ENCODE measurements around the gene TELO2.

Gene TELO2
- total RNA-seq: 43.9 to 58.1 reads per million in 2 experiments

DNA sequence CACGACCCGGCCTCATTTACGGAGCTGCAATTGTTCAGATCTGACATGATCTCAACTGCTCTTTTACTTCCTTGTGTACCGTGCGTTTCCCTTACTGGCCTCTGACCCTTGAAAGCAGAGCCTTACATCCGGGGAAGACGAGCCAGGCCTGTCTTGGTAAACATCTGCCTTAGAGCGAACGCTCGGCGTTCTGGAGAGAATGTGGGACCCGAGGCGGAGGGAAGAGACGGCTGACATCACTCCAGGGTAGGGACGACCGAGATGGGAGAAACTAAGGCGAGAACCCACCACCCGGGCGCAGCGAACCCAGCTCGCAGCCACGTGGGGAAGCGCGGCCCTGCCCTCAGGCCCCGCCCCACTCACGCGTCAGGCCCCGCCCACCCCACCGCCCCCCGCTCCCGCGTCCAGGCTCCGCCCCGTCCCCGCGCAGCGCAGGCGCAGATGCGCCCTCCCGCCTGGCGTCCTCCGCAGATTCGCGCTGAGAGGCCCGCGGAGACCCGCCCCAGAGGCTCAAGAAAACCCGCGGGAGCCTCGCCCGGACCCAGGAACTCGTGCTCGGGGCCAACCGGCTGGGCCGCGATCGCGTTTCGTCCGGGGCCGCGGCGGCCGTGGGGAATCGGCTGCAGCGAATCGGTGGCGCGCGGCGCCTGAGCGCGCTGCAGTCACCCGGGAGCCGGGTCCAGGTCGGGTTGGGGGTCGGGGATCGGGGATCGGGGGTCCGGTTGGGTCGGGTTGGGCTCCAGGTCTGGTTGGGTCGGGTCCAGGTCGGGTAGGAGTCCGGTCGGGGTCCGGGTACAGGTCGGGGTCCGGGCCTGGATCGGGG, at the start of gene TELO2:
Gene TELO2, plus strand, starts transcription at position 438 of the 823 bp plus-strand sequence. CDS start 922 bp downstream, outside the sequence.
- peak; percentile 80 for DNase-seq (ENCODE audit: low read depth)

- no peak for DNase-seq (ENCODE audit: low read depth)
Measured at GRCh38 chr16:1443403-1443973, 49.7 kb upstream of the TELO2 start.

DNA sequence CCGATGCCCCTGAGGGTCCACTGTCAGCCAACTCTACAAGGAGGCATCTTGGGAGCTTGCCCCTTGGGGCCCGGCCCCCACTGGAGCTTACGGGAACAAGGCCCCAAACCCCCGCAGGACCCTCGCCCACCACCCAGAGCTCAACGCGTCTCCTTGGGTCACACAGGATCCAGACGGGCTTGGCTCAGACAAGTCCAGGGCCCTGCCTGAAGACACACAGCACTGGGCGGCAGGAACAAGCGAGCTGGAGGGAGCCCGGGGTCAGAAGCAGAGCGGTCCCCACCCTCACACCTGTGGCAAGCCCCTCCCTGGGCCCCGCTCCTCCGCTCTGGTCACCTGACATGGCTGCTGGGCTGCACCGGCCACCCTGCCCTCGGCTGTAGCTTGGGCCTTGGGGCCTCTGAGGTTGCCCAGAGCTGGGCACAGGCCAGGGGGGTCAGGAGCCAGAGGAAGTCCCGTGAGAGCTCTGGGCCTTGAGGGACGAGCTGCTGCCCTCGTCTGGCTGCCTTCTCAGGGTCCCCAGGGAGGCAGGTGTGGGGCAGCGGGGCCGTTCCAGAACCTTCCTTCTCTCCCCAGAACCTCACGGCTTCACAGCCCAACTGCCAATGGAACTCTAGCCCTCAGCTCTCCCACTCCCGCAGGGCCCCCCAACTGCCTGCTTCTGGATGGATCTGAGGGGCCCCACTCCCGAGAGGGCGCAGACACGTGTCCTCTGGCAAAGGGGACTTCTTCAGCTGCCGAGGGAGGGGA, 49.0 kb upstream of the TELO2 start, which contains the start of gene CCDC154:
Gene CCDC154, minus strand, starts transcription at position 577 of the 750 bp plus-strand sequence. Its CDS starts 234 bp downstream, at position 343.
- no peak for DNase-seq (ENCODE audit: low read depth)

- DNase-seq (ENCODE audit: low read depth): no peak
Measured at GRCh38 chr16:1444730-1445517, 48.2 kb upstream of the TELO2 start.

DNA sequence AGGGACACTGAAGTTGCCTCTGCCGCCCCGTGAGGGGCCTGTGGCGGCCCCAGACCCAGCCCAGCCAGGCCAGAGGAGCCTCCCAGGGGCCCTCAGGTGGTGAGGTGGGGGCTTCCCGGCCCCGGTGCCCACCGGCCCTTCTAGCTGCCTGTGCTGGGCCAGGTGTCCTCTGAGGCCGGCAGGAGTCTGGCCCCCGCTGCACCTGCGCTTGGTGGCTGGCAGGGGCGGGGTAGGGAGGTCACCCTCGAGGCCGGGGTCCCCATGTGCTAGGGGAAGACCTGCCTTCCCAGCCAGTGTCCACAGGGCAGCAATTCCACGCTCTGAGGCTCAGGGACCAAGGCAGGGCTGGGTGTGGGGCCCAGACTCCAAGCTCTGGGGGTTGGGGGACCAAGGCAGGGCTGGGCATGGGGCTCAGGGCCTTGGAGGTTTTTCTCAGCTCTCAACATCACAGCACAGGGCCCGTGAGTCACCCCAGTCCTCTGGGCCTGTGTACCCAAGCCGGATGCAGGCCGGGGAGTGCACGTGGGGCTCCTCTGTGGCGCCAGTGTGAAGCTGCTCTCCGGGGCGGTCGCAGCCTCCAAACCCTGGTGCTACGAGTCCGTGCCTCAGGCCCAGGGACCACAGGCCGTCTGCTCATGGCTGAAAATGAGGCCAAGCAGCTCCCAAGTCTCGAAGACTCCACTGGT, 47.5 kb upstream of the TELO2 start:
- no peak for DNase-seq (ENCODE audit: low read depth)

- DNase-seq (ENCODE audit: low read depth): no peak
Measured at GRCh38 chr16:1446296-1447080, 46.7 kb upstream of the TELO2 start.

GRCh38 chr16:1447965-1448364, 45.2 kb upstream of the TELO2 start:
- DNase-seq (ENCODE audit: low read depth): no peak

- DNase-seq (ENCODE audit: low read depth): no peak
Measured at GRCh38 chr16:1448536-1449116, 44.5 kb upstream of the TELO2 start.

DNA sequence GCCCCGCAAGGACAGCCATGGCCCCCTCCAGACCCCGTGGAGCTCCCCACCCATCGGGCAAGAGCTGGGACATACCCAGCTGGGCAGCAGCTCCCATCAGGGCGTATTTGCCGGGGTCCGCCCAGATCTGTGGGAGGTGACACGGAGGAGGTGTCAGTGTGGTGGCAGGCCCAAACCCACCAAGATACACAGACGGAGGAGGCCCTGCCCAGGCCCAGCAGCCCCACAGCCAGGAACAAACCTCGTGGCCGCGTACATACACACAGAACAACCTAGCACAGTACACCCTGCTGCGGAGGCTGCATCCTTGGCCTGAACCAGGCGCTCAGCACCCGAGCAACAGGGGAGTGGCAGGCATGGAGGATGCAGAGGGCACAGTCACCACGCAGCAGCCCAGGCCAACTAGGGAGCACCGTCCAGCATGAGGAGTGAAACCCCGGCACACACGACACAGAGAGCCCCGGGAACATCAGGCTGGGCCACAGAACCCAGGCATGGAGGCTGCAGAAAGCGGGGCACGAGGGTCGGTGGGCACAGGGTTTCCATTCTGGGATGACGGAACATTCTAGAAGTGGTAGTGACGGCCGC, 43.9 kb upstream of the TELO2 start:
- DNase-seq (ENCODE audit: low read depth): no peak

DNA sequence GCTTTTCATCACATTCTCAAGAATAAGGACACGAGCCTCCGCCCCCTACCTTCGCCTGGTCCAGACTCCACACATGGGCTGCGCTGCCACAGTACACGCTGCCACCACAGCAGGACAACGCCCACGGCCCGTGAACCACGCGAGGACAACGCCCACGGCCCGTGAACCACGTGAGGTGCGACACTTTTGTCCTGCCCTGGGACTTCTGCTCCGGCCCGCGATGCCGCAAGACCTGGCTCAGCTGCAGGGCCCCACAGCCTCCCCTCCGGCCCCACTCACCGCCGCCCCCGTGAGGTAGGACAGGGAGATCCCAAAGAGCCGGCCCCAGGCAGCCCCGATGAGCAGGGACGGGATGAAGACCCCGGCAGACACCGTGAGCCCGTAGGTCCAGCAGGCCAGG, 42.9 kb upstream of the TELO2 start:
- DNase-seq (ENCODE audit: low read depth): no peak

DNA sequence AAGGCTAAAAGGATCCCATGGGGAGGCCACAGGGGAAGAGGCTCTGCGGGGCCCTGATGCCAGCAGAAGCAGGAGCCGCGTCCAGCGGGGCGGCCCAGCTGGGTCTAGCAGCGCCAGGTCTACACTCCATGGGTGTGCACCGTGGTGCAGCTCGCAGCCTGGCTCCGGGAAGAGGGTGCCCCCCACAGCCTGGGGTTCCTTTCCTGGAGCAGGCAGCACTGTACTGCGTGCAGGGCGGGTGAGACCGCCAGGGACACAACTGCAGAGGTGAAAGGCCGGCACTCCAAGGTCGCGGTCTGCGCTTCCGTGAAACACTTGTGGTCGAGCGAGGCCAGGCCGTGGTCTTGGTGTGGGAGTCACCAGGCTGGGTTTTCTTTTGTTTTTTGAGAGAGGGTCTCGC, 42.3 kb upstream of the TELO2 start:
- no peak for DNase-seq (ENCODE audit: low read depth)

DNA sequence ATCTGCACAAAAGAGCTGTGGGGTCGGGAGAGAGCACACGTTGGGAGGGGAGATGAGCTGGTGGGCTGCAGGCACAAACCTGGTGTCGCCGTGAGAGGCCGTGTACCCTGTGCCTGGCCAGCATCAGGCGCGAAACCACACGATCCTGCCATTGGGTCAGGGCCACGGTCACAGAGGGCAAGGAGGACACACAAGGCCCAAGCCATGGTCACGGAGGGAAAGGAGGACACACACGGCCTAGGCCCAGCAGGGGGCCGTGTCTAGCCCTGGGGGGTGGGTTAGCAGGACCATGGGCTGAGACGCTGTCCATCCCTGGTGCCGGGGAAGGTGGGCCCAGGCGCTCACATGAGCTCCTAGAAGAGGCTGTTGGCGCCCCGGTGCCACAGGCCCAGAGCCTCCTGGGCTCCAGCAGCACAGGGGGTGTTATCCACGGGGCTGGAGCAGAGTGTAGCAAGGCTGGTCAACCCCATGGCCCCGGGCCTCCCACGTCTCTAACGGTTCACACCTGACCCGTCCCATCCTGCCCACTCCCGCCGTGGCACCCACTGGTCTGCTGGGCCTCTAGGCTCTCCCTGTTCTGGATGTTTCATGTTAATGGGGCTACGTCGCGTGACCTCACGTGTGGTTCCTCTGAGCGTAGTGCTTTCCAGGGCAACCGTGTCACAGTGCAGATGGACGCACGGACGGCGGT, 41.3 kb upstream of the TELO2 start:
- DNase-seq (ENCODE audit: low read depth): no peak

DNA sequence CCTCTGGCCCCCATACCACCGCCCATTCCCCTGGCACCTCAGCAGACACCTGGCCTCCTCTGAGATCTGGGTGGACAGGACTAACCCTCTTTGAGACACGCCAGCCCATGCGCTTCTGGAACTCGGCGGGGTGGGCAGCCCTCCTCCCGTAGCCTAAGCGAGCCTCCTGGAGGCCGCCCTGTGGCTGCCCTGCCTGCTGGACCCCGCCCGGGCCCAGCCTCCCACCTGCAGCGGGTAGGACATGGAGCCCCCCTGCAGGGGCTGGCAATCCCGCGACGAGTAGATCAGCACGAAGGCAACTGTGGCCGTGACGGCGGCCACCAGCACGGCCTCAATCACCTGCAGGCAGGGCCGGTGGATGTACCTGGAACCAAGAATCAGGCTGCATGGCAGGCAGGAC, 40.6 kb upstream of the TELO2 start:
- DNase-seq (ENCODE audit: low read depth): no peak

- no peak for DNase-seq (ENCODE audit: low read depth)
Measured at GRCh38 chr16:1453316-1453715, 39.8 kb upstream of the TELO2 start.

DNA sequence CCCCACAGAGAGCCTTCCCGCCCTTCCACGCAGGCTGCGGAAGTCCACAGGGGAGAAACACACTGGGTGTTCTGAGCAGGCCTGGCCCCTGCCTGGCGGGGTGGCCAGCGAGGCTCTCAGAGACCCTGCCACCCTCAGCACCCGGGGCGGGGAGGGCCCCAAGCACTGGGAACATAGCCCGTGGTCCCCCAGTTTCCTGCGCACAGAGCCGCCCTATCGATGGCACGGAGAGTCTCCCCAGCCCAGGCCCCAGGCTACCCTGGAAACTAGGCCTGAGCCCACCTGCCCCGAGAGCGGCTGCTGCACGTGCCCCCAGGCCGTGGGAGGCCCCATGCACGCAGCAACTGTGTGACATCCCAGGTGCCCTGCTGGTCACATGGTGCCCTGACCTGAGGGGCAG, 38.6 kb upstream of the TELO2 start:
- no peak for DNase-seq (ENCODE audit: low read depth)

DNA sequence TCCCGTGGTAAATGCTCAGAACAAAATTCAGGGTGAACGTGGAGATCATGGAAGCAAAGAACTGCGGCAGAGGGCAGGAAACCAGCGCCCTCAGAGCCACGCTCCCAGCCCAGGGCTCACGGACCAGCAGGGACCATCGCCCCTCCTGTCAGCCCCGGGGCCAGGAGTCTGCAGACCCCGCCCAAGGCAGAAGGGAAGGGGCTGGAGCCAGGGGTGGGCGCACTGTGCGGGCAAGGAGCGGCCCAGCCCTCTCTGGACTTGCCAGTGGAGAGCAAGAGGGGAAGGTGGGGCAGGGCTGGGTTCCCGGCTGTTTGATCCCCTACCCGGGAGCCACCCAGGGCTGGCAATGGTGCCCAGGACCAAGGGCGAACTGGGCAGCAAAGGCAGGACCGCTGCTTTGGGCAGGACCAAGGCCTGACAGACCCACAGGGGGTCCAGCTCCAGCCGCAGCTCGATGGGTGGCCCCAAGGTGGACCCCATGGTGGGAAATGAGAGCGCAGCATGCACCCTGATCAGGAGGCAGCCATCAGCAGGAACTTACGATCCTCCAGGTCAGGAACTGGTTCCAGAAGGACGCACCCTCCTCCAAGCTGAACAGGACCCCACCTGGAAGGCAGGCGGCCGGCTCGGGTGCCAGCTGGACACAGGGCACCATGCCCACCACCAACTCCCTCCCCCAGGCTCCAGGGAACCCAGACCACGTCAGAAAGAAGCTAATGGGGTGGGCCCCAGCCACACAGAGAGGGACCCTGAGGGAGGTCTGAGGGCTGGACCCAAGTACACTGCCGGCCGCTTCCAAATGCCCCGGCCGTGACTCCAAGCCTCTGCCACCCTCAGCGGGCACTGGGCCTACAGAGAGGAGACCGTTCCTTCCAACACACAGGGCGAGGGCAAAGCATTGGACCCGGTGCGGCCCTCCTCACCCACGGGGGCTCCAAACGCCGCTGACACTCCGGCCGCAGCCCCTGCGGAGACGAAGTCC, 37.7 kb upstream of the TELO2 start:
- DNase-seq (ENCODE audit: low read depth): no peak

DNA sequence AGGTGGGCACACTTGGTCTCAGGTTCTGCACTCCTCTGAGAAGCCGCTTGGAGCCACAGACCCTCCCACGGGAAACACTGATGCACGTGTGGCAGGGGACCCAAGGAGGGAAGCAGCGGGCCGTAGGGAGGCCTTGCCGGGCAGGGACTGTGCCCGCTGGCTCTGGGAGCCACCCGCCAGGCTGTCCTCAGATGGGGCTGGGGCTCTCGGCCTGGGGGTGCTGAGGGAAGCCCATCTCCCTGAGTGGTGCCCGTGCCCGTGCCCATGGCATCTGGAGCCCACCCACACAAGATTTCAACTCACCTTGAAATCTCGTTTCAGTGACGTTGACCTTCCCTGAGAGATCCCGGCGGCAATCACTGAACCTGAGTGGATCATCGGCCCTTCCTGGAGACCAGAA, 36.2 kb upstream of the TELO2 start:
- DNase-seq (ENCODE audit: low read depth): no peak
